ENCODE measurements around the gene NNT. TPM values are rescaled to one million over a fixed set of nuclear protein-coding genes. Genes with fewer than 3 reads are reported as not detected.
"Not testable (repeated sequence)": the region's sequence is repeated elsewhere in the genome, so short reads cannot be mapped to it uniquely, and the experiment has no call there.

The NNT gene
- total and polyA plus RNA-seq, 2 of the 13 experiments (the other 11 are each of a cell fraction or from before 2014, with no cell fraction given), result 21.1 to 58.0 TPM

GRCh38 chr5:43711496-43711895 is 108.5 kb downstream of the NNT start (continued):
- TF ChIP-seq THRA (CRISPR knock-in tag; IDR thresholded peaks at IDR 0.05; ENCODE audit: borderline replicate concordance), result no peak

GRCh38 chr5:43712081-43712480 is 109.1 kb downstream of the NNT start:
- no peaks in the 10 kb centered on the region; a peak in 1 of 5 replicates for H3K27me3 ChIP-seq (ENCODE audit: control insufficient read depth in 1 of 2, insufficient read depth in 2 of 2, low read length in 2 of 2)
- no peaks in the 10 kb centered on the region for H3K9me3 ChIP-seq (ENCODE audit: low read length)
- no peaks in the 10 kb centered on the region for H4K20me1 ChIP-seq (ENCODE audit: insufficient read depth, low read length)
- BruUV-seq (replicated peaks), result no TSS peak
- H3K4me3 ChIP-seq (replicated peaks in 1 of 3; ENCODE audit: insufficient read depth in 1 of 3, low read depth in 2 of 3, low read length in 3 of 3), result no peak overlapping the region
- no peaks in the 10 kb centered on the region for H3K36me3 ChIP-seq (replicated peaks in 1 of 2; ENCODE audit: control insufficient read depth in 1 of 2, insufficient read depth in 2 of 2, low read length in 2 of 2)
- H2AFZ ChIP-seq (ENCODE audit: low read length), result no peak overlapping the region
- ATAC-seq (no peak), DNase-seq (ENCODE audit: low spot score) (no peak), FAIRE-seq (no peak)
- WGBS (ENCODE audit: low lambda C conversion rate), result 94% methylated on average over 3 of the region's 3 CpGs
- no peak overlapping the region for H3K9ac ChIP-seq (ENCODE audit: insufficient read depth, low read depth, low read length)
- no peak overlapping the region for H3K4me2 ChIP-seq (ENCODE audit: low read depth, low read length)
- POLR2A ChIA-PET, result no interaction called here
- intact Hi-C loops (cut with micrococcal nuclease; ENCODE audit: unreplicated experiment), result no loop called here
- no peaks in the 10 kb centered on the region for H3K4me1 ChIP-seq (ENCODE audit: insufficient read depth, low read length)
- no peak overlapping the region for H3K27ac ChIP-seq (ENCODE audit: extremely low read length, insufficient read depth, low read length)
- no peaks in the 10 kb centered on the region for H3K79me2 ChIP-seq (ENCODE audit: insufficient read depth, low read length)
- TF ChIP-seq PAX8 (CRISPR knock-in tag; IDR thresholded peaks at IDR 0.05; ENCODE audit: borderline replicate concordance) (no peak), ZNF678 (CRISPR knock-in tag; IDR thresholded peaks at IDR 0.05) (no peak), NRL (CRISPR knock-in tag; IDR thresholded peaks at IDR 0.05; ENCODE audit: borderline replicate concordance) (no peak), RNF219 (CRISPR knock-in tag; IDR thresholded peaks at IDR 0.05) (no peak), CCDC6 (CRISPR knock-in tag; IDR thresholded peaks at IDR 0.05) (no peak)
- in situ Hi-C loops (cut with HindIII; ENCODE audit: extremely low pct_ligation_motif_present, low pct_unique_long_range_greater_than_20kb), result no loop called here
- CTCF ChIA-PET (ENCODE audit: low intra/inter-chr PET ratio, low total read pairs), result no interaction called here

GRCh38 chr5:43719783-43720182 is 116.8 kb downstream of the NNT start:
- CTCF ChIA-PET (ENCODE audit: low intra/inter-chr PET ratio, low total read pairs); H2AFZ ChIP-seq (ENCODE audit: low read length); H3K4me3 ChIP-seq (replicated peaks in 1 of 3; ENCODE audit: insufficient read depth in 1 of 3, low read depth in 2 of 3, low read length in 3 of 3); H4K20me1 ChIP-seq (ENCODE audit: insufficient read depth, low read length); ATAC-seq; H3K36me3 ChIP-seq (replicated peaks in 1 of 2; ENCODE audit: control insufficient read depth in 1 of 2, insufficient read depth in 2 of 2, low read length in 2 of 2); H3K4me1 ChIP-seq (ENCODE audit: insufficient read depth, low read length); H3K27me3 ChIP-seq (ENCODE audit: control insufficient read depth in 1 of 2, insufficient read depth in 2 of 2, low read length in 2 of 2); DNase-seq (ENCODE audit: low spot score); POLR2A ChIA-PET; H3K9ac ChIP-seq (ENCODE audit: insufficient read depth, low read depth, low read length); intact Hi-C loops (cut with micrococcal nuclease; ENCODE audit: unreplicated experiment); H3K4me2 ChIP-seq (ENCODE audit: low read depth, low read length); FAIRE-seq; in situ Hi-C loops (cut with HindIII; ENCODE audit: extremely low pct_ligation_motif_present, low pct_unique_long_range_greater_than_20kb); BruUV-seq (replicated peaks); H3K27ac ChIP-seq (ENCODE audit: extremely low read length, insufficient read depth, low read length); H3K9me3 ChIP-seq (ENCODE audit: low read length); H3K79me2 ChIP-seq (ENCODE audit: insufficient read depth, low read length): not testable (repeated sequence)
- 53% methylated on average over 3 of the region's 3 CpGs for WGBS (ENCODE audit: low lambda C conversion rate)

All from HepG2 (cell line).